MM.1S (cell line): Measurements from ENCODE around the gene FGF12.

ENCODE experiments used
- CTCF ChIP-seq: fragments of 300-600 bp; sonication (generic); IDR thresholded peaks from 2 replicates; pipeline ENCODE4 v1.5.1; 2016; ENCODE audit warnings: antibody characterized with exemption, low read length, mixed read lengths
- EZH2 ChIP-seq: fragments of 300-600 bp; sonication (generic); optimal IDR thresholded peaks from 2 replicates; pipeline ENCODE3; 2017; ENCODE audit warnings: low read depth, mild to moderate bottlenecking, antibody characterized with exemption, low read length, mixed read lengths

GRCh38 chr3:192422321-192422996 lies 304.9 kb downstream of the FGF12 start:
- TF ChIP-seq CTCF (no peak), EZH2 (no peak)
